HG02973 (cell line): ENCODE results near the gene SIK2.
"Not testable (repeated sequence)": the region's sequence is repeated elsewhere in the genome, so short reads cannot be mapped to it uniquely, and the experiment has no call there.

Experiments
- ATAC-seq: cut with Tn5 transposase; IDR thresholded peaks from one replicate; pipeline ENCODE4 v1.9.1; 2021; ENCODE audit warnings: moderate library complexity; ENCODE audit not compliant: unreplicated experiment

SIK2 gene

GRCh38 chr11:111623527-111624030 is 21.3 kb downstream of the SIK2 start:
- ATAC-seq, result no peak

- no peak for ATAC-seq
Observed at GRCh38 chr11:111624608-111625007, 22.4 kb downstream of the SIK2 start.

- ATAC-seq, result no peak
Observed at GRCh38 chr11:111627591-111627990, 25.3 kb downstream of the SIK2 start.

GRCh38 chr11:111629499-111629898 is 27.2 kb downstream of the SIK2 start:
- no peak for ATAC-seq

GRCh38 chr11:111631024-111631665 is 28.9 kb downstream of the SIK2 start:
- no peak for ATAC-seq

- ATAC-seq, result no peak
Observed at GRCh38 chr11:111631666-111632039, 29.4 kb downstream of the SIK2 start.

- ATAC-seq, result no peak
Observed at GRCh38 chr11:111632516-111633220, 30.4 kb downstream of the SIK2 start.

GRCh38 chr11:111633248-111633647 is 31.0 kb downstream of the SIK2 start:
- ATAC-seq, result no peak

GRCh38 chr11:111633756-111634362 is 31.6 kb downstream of the SIK2 start:
- no peak for ATAC-seq

GRCh38 chr11:111634981-111635705 is 32.9 kb downstream of the SIK2 start:
- no peak for ATAC-seq

GRCh38 chr11:111635706-111636045 is 33.4 kb downstream of the SIK2 start:
- ATAC-seq, result no peak

GRCh38 chr11:111637885-111638284 is 35.6 kb downstream of the SIK2 start:
- no peak for ATAC-seq

- ATAC-seq, result no peak
Observed at GRCh38 chr11:111639226-111639925, 37.1 kb downstream of the SIK2 start.

GRCh38 chr11:111641339-111642015 is 39.2 kb downstream of the SIK2 start:
- no peak for ATAC-seq

GRCh38 chr11:111642542-111642941 is 40.3 kb downstream of the SIK2 start:
- ATAC-seq, result no peak

GRCh38 chr11:111644922-111645321 is 42.7 kb downstream of the SIK2 start:
- no peak for ATAC-seq

GRCh38 chr11:111645657-111646316 is 43.5 kb downstream of the SIK2 start:
- ATAC-seq, result no peak

- not testable (repeated sequence) for ATAC-seq
Observed at GRCh38 chr11:111651336-111651735, 49.1 kb downstream of the SIK2 start.

GRCh38 chr11:111652184-111652583 is 49.9 kb downstream of the SIK2 start:
- ATAC-seq, result no peak

GRCh38 chr11:111654601-111655000 is 52.4 kb downstream of the SIK2 start:
- no peak for ATAC-seq
